HG03378 (cell line): ENCODE results near the gene PLTP.
"Not testable (repeated sequence)": the region's sequence is repeated elsewhere in the genome, so short reads cannot be mapped to it uniquely, and the experiment has no call there.

ENCODE experiments used
- ATAC-seq: cut with Tn5 transposase; IDR thresholded peaks from one replicate; pipeline ENCODE4 v1.9.1; 2021; ENCODE audit warnings: mild to moderate bottlenecking, moderate library complexity; ENCODE audit not compliant: unreplicated experiment

The PLTP gene

GRCh38 chr20:45944965-45945677 is 33.2 kb upstream of the PLTP start:
- no peak for ATAC-seq

- ATAC-seq, result no peak
Observed at GRCh38 chr20:45944151-45944964, 32.4 kb upstream of the PLTP start.

DNA sequence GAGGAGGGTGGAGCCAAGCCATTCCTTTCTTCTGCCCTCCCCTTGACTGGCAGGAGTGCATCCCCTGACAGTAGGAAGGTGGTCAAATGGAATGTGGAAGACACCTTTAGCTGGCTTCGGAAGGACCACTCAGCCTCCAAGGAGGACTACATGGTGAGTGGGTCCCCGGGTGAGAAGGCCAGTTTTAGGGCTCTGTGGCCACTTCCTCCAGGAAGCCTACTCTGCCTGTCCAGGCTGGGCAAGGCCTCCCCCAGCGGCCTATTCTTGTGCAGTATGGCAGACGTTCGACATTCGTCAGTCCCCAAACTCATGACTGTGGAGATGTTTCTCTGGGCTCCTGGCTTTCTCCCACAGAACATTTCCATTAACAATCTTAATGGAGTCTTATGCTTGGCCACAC is 31.7 kb upstream of the PLTP start:
- no peak for ATAC-seq

GRCh38 chr20:45940469-45940868 is 28.5 kb upstream of the PLTP start:
- ATAC-seq, result no peak

GRCh38 chr20:45940053-45940452 is 28.1 kb upstream of the PLTP start:
- no peak for ATAC-seq

GRCh38 chr20:45938727-45939438 is 26.9 kb upstream of the PLTP start:
- ATAC-seq, result no peak

GRCh38 chr20:45937765-45938164 is 25.8 kb upstream of the PLTP start:
- no peak for ATAC-seq

GRCh38 chr20:45935416-45936046 is 23.6 kb upstream of the PLTP start:
- ATAC-seq, result peak; percentile 20

- ATAC-seq, result peak; percentile 71
Observed at GRCh38 chr20:45934586-45935415, 22.8 kb upstream of the PLTP start, which contains the start of gene PCIF1. Gene PCIF1, plus strand, starts transcription at chr20:45934683. Its CDS starts 4,317 bp downstream, at chr20:45939000.

- peak; percentile 11 for ATAC-seq
Observed at GRCh38 chr20:45934046-45934585, 22.2 kb upstream of the PLTP start.

- ATAC-seq, result no peak
Observed at GRCh38 chr20:45933266-45934045, 21.5 kb upstream of the PLTP start.

- not testable (repeated sequence) for ATAC-seq
Observed at GRCh38 chr20:45931680-45932079, 19.7 kb upstream of the PLTP start.

- no peak for ATAC-seq
Observed at GRCh38 chr20:45927071-45927878, 15.3 kb upstream of the PLTP start.

GRCh38 chr20:45926731-45927070 is 14.7 kb upstream of the PLTP start:
- no peak for ATAC-seq

DNA sequence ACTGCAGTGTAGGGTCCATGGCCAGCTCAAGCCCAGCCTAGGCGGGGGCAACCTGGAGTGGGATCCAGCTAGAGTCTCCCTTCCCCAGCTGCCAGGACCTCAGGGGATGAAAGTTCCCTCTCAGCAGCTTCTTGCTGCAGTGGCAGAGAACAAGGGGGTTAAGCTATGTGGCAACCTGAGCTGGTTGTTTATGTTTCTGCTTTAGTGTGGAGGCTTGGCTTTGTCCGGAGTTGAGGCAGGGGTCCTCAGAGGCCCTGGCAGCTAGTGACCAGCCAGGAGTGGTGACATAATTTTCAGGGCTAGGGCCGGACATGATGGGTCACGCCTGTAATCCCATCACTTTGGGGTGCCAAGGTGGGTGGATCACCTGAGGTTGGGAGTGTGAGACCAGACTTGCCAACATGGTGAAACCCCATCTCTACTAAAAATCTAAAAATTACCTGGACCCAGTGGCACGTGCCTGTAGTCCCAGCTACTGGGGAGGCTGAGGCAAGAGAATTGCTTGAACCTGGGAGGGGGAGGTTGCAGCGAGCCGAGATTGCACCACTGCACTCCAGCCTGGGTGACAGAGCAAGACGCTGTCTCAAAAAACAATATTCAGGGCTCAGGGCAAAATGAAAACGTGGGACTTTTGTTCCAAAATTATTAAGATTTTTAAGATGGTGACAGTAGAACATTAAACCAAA is 14.0 kb upstream of the PLTP start:
- no peak for ATAC-seq

DNA sequence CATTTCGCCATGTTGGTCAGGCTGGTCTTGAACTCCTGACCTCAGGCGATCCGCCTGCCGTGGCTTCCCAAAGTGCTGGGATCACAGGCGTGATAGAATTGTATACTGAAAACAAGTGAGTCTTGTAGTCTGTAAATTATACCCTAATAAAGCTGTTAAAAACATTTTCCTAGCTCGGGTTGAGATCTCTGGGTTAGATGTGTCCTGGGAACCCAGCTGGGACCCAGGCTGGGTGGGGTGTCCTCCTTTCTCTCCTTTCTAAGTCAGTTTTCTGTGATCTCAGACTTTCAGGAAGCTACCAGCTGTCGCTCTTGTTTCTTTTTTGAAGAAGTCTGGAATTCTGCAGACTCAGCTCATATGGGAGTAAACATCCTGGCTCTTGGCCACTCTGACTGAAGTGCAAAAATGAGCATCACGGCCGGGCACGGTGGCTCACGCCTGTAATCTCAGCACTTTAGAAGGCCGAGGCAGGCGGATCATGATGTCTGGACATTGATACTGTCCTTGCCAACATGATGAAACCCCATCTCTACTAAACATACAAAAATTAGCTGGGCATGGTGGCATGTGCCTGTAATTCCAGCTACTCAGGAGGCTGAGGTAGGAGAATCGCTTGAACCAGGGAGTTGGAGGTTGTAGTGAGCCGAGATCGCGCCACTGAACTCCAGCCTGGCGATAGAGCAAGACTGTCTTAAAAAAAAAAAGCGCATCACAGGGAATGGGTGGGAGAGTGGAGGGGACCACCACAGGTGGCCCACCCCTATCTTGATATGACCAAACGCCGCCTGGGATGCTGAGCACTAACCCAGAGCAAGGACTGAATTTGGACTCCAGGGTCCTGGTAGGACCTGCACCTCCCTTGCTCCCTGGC is 12.7 kb upstream of the PLTP start:
- no peak for ATAC-seq
